Measurements from ENCODE around the gene DDX17. TPM values are rescaled to one million over a fixed set of nuclear protein-coding genes. Genes with fewer than 3 reads are reported as not detected.

DDX17 gene
- total RNA-seq, 1 experiment from 2014 or later: 399 TPM

DNA sequence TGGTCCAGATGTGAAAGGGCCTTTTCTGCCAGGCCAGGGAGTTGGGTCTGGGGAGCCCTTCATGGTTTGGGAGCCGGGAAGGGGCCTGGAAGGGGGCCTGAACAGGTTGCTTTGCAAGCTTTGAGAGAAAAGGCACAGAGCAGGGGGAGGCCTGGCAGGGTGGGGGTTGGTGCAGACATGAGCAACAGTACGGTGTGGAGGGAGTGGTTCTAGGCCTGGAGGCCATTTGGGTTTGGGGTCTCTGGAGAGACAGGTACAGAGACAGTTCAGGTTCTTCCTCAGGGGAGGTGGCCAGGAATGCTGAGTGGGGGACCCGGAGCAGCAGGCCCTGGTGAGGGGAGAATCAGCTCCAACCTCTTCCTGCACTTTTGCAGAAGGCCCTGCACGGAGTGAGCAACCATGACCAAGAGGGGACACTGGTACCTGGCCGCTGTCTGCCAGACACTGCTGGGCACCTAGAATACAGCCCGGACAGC, 36.8 kb downstream of the DDX17 start:
- Mint-ChIP-seq H3K9me3 (no peaks in the 10 kb centered on the region), H3K27me3 (ENCODE audit: low read depth) (peaks cover 45% of the 10 kb centered on the region), H3K4me1 (peaks cover 10% of the 10 kb centered on the region), H3K36me3 (no peaks in the 10 kb centered on the region), H3K27ac (no peak overlapping the region), H3K4me3 (no peak overlapping the region)
- ATAC-seq: no peak
- no peak for DNase-seq (ENCODE audit: low spot score)
- TF ChIP-seq NFYB (CRISPR knock-in tag; conservative IDR thresholded peaks at IDR 0.05; ENCODE audit: low read depth): no peak
- CTCF ChIA-PET: interaction anchor here (0.5 to 0.8 kb wide), 4 partner anchors 17 to 894 kb away, joined by 3 to 4 read pairs (median 3); no protein-coding TSS in a partner anchor
- POLR2A ChIA-PET: interaction anchor here (0.7 kb wide), 2 partner anchors 11 to 68 kb away, joined by 3 read pairs; no protein-coding TSS in a partner anchor

GRCh38 chr22:38468443-38469305, 37.4 kb downstream of the DDX17 start:
- Mint-ChIP-seq H3K36me3 (no peaks in the 10 kb centered on the region), H3K4me1 (peaks cover 15% of the 10 kb centered on the region), H3K27ac (no peak overlapping the region), H3K9me3 (no peaks in the 10 kb centered on the region), H3K4me3 (peak overlapping the region; percentile 68), H3K27me3 (ENCODE audit: low read depth) (peaks cover 51% of the 10 kb centered on the region)
- POLR2A ChIA-PET: interaction anchor here (0.7 kb wide), 1 partner anchor 12 kb away, joined by 3 read pairs; no protein-coding TSS in a partner anchor
- no peak for TF ChIP-seq NFATC4 (CRISPR knock-in tag; IDR thresholded peaks at IDR 0.05)
- TF ChIP-seq, protein P1, sequence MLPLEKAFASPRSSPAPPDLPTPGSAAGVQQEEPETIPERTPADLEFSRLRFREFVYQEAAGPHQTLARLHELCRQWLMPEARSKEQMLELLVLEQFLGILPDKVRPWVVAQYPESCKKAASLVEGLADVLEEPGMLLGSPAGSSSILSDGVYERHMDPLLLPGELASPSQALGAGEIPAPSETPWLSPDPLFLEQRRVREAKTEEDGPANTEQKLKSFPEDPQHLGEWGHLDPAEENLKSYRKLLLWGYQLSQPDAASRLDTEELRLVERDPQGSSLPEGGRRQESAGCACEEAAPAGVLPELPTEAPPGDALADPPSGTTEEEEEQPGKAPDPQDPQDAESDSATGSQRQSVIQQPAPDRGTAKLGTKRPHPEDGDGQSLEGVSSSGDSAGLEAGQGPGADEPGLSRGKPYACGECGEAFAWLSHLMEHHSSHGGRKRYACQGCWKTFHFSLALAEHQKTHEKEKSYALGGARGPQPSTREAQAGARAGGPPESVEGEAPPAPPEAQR (CRISPR knock-in tag; IDR thresholded peaks at IDR 0.05): no peak
- CTCF ChIA-PET: interaction anchor here (0.5 to 1.9 kb wide), 5 partner anchors 17 to 894 kb away, joined by 3 to 5 read pairs (median 3); no protein-coding TSS in a partner anchor
- ATAC-seq (peak; percentile 66), DNase-seq (ENCODE audit: low spot score) (peak; percentile 44)

DNA sequence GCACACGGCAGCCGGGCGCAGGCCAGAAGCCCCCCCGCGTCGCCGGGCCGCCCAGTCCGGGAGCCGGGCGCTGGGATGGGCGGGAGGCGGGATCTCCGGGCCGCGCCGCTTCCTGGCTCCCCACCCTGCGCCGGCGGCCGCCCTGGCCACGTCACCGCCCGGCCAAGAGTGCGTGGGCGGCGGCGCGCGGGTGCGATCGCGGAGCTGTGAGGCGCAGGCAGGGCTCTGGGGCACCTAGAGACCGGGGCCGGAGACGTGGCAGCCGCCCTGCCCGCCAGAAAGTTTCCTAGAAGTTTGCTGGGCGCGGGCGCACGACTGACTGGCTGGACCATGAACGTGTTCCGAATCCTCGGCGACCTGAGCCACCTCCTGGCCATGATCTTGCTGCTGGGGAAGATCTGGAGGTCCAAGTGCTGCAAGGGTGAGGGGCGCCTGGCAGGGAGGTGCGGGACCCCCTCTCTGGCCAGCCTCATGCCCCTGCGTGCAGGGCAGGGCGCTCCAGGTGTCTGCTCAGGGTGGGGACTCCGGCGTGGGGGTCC, 38.1 kb downstream of the DDX17 start, which contains the start of gene KDELR3:
KDELR3 (plus strand) TSS at position 193 of the 539 bp plus-strand sequence; CDS start at position 331, 138 bp downstream.
- H3K9me3 Mint-ChIP-seq: no peaks in the 10 kb centered on the region
- peak; percentile 33 for ATAC-seq
- peaks cover 22% of the 10 kb centered on the region for H3K4me1 Mint-ChIP-seq
- ChIA-PET CTCF (interaction anchor here (1.2 to 1.9 kb wide), 2 partner anchors 33 to 55 kb away, joined by 3 to 5 read pairs; no protein-coding TSS in a partner anchor), POLR2A (no interaction called here)
- TF ChIP-seq, protein P2, sequence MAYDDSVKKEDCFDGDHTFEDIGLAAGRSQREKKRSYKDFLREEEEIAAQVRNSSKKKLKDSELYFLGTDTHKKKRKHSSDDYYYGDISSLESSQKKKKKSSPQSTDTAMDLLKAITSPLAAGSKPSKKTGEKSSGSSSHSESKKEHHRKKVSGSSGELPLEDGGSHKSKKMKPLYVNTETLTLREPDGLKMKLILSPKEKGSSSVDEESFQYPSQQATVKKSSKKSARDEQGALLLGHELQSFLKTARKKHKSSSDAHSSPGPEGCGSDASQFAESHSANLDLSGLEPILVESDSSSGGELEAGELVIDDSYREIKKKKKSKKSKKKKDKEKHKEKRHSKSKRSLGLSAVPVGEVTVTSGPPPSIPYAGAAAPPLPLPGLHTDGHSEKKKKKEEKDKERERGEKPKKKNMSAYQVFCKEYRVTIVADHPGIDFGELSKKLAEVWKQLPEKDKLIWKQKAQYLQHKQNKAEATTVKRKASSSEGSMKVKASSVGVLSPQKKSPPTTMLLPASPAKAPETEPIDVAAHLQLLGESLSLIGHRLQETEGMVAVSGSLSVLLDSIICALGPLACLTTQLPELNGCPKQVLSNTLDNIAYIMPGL (CRISPR knock-in tag; IDR thresholded peaks at IDR 0.05): peak; percentile 56; the same call in 1 of the 2 replicates
- TF ChIP-seq CREM (CRISPR knock-in tag; IDR thresholded peaks at IDR 0.05) (peak; percentile 28; the same call in 1 of the 2 replicates), PRRX2 (CRISPR knock-in tag; IDR thresholded peaks at IDR 0.05) (no peak), FOXP1 (CRISPR knock-in tag; IDR thresholded peaks at IDR 0.05; ENCODE audit: borderline replicate concordance) (peak; percentile 70), ESRRA (CRISPR knock-in tag; IDR thresholded peaks at IDR 0.05; ENCODE audit: borderline replicate concordance) (0 out of 2 replicates have a peak, but pooled peaks have one; percentile 34), NR3C1 (CRISPR knock-in tag; conservative IDR thresholded peaks at IDR 0.05; ENCODE audit: low read depth) (0 out of 2 replicates have a peak, but pooled peaks have one; percentile 20)
- TF ChIP-seq, protein P3, sequence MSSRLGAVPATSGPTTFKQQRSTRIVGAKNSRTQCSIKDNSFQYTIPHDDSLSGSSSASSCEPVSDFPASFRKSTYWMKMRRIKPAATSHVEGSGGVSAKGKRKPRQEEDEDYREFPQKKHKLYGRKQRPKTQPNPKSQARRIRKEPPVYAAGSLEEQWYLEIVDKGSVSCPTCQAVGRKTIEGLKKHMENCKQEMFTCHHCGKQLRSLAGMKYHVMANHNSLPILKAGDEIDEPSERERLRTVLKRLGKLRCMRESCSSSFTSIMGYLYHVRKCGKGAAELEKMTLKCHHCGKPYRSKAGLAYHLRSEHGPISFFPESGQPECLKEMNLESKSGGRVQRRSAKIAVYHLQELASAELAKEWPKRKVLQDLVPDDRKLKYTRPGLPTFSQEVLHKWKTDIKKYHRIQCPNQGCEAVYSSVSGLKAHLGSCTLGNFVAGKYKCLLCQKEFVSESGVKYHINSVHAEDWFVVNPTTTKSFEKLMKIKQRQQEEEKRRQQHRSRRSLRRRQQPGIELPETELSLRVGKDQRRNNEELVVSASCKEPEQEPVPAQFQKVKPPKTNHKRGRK (CRISPR knock-in tag; IDR thresholded peaks at IDR 0.05; ENCODE audit: borderline replicate concordance): no peak
- TF ChIP-seq, protein P4, sequence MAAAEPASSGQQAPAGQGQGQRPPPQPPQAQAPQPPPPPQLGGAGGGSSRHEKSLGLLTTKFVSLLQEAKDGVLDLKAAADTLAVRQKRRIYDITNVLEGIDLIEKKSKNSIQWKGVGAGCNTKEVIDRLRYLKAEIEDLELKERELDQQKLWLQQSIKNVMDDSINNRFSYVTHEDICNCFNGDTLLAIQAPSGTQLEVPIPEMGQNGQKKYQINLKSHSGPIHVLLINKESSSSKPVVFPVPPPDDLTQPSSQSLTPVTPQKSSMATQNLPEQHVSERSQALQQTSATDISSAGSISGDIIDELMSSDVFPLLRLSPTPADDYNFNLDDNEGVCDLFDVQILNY (CRISPR knock-in tag; IDR thresholded peaks at IDR 0.05): peak; percentile 42; the same call in 1 of the 2 replicates
- DNase-seq (ENCODE audit: low spot score): peak; percentile 35
- H3K27me3 Mint-ChIP-seq (ENCODE audit: low read depth): peaks cover 55% of the 10 kb centered on the region
- no peak within 1 kb of the TSS for H3K27ac Mint-ChIP-seq
- peak within 1 kb of the TSS; percentile 80 for H3K4me3 Mint-ChIP-seq
- H3K36me3 Mint-ChIP-seq: no peaks in the 10 kb centered on the region

Measured in WTC11 (cell line).